Mucosa of descending colon (tissue), 3 donors: Measurements from ENCODE around the gene RNASE1. TPM values are rescaled to one million over a fixed set of nuclear protein-coding genes. Genes with fewer than 3 reads are reported as not detected.

ENCODE experiments used
- ATAC-seq: fragments of 200-7000 bp; cut with Tn5 transposase; one replicate; pipeline ENCODE4 v1.9.1; 2020; ENCODE audit warnings: mild to moderate bottlenecking, moderate library complexity
- DNase-seq, 3 donors: peaks; one replicate each; pipeline ENCODE4 v3.0.0-alpha.2; 2020
- H3K36me3 ChIP-seq: fragments of 200-600 bp; one replicate; pipeline ENCODE4 v1.8.0; 2021; ENCODE audit warnings: low read depth, mild to moderate bottlenecking
- H3K4me1 ChIP-seq: fragments of 200-600 bp; one replicate; pipeline ENCODE4 v1.8.0; 2021; ENCODE audit warnings: low read depth, mild to moderate bottlenecking
- H3K4me3 ChIP-seq: fragments of 200-600 bp; one replicate; pipeline ENCODE4 v1.8.0; 2021; ENCODE audit warnings: mild to moderate bottlenecking
- H3K9me3 ChIP-seq: fragments of 200-600 bp; one replicate; pipeline ENCODE4 v1.8.0; 2021; ENCODE audit warnings: mild to moderate bottlenecking
- CTCF ChIP-seq: fragments of 200-600 bp; IDR thresholded peaks from one replicate; pipeline ENCODE4 v1.8.0; 2022; ENCODE audit warnings: antibody characterized with exemption, mild to moderate bottlenecking
- intact Hi-C, 2 donors: fragments of 100-400 bp; cut with DNase I in 1 of 2; cut with micrococcal nuclease in 1 of 2; formaldehyde crosslinking; loops; one replicate each; pipeline versions ENCODE4 v1.11.0 to v1.11.1; 2022; cut with DNase I, micrococcal nuclease
- total RNA-seq, 3 donors: library from RNA; stranded (reverse); fragmentation: NEBNext Ultra II Directional in 2 of 3; extraction: Animal tissue kit (Norgen Biotek cat#: 25700) in 2 of 3; gene quantifications; one replicate each; pipeline versions ENCODE4 v1.2.1 to v1.2.4, GENCODE V29; 2021 to 2023
- donor health status: DM: no; HTN: no; CAD: no; lungs with moderate emphysema.
- donor health status: DM: no; HTN: no; CAD: no.
- donor health status: DM: no; HTN: yes; CAD: no.

RNASE1 gene
- total RNA-seq, 3 donors from 2014 or later, result 105 to 275 (median 203) TPM

GRCh38 chr14:20775901-20776300 is 26.7 kb downstream of the RNASE1 start:
- DNase-seq (no peak), ATAC-seq (no peak)
- Histone ChIP-seq H3K36me3 (no peaks in the 10 kb centered on the region), H3K4me1 (peaks cover 3% of the 10 kb centered on the region), H3K9me3 (no peaks in the 10 kb centered on the region), H3K4me3 (no peak overlapping the region)
- no peak for TF ChIP-seq CTCF
- intact Hi-C loops, result no loop called here

- intact Hi-C loops, result no loop called here
- no peaks in the 10 kb centered on the region for H3K36me3 ChIP-seq
- H3K4me3 ChIP-seq, result no peak overlapping the region
- DNase-seq (no peak), ATAC-seq (no peak)
- TF ChIP-seq CTCF, result no peak
- H3K9me3 ChIP-seq, result no peaks in the 10 kb centered on the region
- H3K4me1 ChIP-seq, result no peaks in the 10 kb centered on the region
Observed at GRCh38 chr14:20775043-20775442, 27.6 kb downstream of the RNASE1 start.

GRCh38 chr14:20774258-20774824 is 28.3 kb downstream of the RNASE1 start:
- H3K36me3 ChIP-seq, result no peaks in the 10 kb centered on the region
- ATAC-seq (no peak), DNase-seq (no peak)
- intact Hi-C loops, result no loop called here
- no peaks in the 10 kb centered on the region for H3K9me3 ChIP-seq
- H3K4me1 ChIP-seq, result no peaks in the 10 kb centered on the region
- no peak overlapping the region for H3K4me3 ChIP-seq
- no peak for TF ChIP-seq CTCF

DNA sequence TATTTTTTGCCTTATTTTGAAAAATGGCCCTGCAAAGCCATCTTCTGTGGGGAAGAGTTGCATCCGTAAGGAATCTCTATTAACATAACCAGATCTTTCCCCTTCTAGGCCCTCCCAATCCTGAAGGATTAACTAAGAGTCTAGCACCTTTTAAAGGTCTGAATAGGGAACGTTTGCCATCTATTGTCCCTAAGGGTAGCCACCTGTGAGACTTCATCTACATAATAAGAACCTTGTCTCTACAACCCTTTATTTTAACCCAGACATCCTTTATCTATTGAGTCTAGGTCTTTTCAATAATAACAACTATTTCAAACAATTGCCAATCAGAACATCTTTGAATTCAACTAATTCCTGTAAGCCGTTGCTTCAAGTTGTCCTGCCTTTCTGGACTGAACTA is 30.0 kb downstream of the RNASE1 start:
- intact Hi-C loops, result no loop called here
- TF ChIP-seq CTCF, result no peak

DNA sequence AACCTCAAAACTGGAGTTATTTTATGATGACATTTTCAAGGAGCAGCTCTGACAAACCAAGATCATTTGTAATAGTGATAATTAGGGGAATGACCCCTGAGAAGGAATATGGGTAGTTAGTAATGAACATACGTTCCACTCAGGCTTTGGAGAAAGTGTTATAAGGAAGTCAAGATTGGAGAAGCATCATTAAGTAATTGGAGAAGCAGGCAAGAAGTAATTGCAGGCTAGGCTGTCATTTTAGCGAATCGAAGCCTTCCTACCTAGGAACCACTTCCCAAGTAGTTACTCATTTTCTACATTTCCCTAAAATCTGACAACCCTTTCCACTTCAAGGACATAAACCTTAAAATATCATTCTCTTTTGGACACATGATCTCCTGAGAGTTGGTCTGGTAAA is 33.2 kb downstream of the RNASE1 start:
- ATAC-seq (no peak), DNase-seq (no peak)
- H3K36me3 ChIP-seq, result no peaks in the 10 kb centered on the region
- intact Hi-C loops, result no loop called here
- H3K9me3 ChIP-seq, result no peaks in the 10 kb centered on the region
- TF ChIP-seq CTCF, result no peak
- H3K4me1 ChIP-seq, result no peaks in the 10 kb centered on the region
- H3K4me3 ChIP-seq, result no peak overlapping the region

More for the DNA sequence above, 30.0 kb downstream of the RNASE1 start:
- no peaks in the 10 kb centered on the region for H3K9me3 ChIP-seq
- no peak overlapping the region for H3K4me3 ChIP-seq
- no peak for DNase-seq
- no peaks in the 10 kb centered on the region for H3K36me3 ChIP-seq
- no peak for ATAC-seq
- H3K4me1 ChIP-seq, result no peaks in the 10 kb centered on the region

GRCh38 chr14:20768593-20768892 is 34.1 kb downstream of the RNASE1 start:
- Histone ChIP-seq H3K9me3 (no peaks in the 10 kb centered on the region), H3K36me3 (no peaks in the 10 kb centered on the region), H3K4me3 (no peak overlapping the region), H3K4me1 (no peaks in the 10 kb centered on the region)
- intact Hi-C loops, result no loop called here
- DNase-seq (no peak), ATAC-seq (no peak)
- TF ChIP-seq CTCF, result no peak
